8988T (cell line): ENCODE results near the gene ANKRD10.
"Not testable (repeated sequence)": the region's sequence is repeated elsewhere in the genome, so short reads cannot be mapped to it uniquely, and the experiment has no call there.

Experiments
- DNase-seq: peaks from one replicate; pipeline ENCODE4 v3.0.0; 2011

ANKRD10 gene

DNA sequence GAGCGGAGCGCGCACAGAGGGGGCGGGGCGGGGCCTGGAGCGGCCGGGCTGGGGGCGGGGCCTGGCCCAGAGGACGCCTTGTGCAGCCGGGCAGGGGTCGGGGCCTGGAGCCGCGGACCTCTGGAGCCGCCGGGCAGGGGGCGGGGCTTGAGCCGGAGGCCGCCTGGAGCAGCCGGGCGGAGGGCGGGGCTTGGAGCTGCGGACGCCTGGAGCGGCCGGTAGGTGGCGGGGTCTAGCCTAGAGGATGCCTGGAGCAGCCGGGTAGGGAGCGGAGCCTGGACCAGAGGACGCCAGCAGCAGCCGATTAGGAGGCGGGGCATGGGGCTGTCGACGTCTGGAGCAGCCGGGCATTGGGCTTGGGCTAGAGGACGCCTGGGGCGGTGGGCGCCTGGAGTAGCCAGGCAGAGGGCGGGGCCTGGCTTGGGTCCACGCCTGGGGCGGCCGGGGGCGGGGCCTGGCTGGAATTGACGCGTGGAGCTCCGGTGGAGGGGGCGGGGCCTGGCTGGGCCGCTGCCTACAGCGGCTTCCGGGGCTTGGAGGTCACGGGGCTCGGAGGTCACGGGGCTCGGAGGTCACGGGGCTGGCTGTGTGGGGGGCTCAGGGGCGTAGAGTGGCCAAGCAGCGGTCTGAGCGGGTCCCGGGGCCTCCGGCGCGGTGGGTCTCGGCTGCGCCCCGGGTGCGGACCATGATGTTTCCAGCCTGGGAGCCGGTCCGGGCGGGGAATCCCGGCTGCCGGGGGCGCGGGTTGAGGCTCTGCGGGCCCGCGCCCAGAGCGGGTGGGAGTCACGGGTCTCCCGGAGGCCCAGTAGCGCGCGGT lies at the start of gene ANKRD10:
ANKRD10 (minus strand) TSS at position 13 of the 817 bp plus-strand sequence. CDS start 135 bp downstream, outside the sequence.
- DNase-seq: peak; percentile 93

DNA sequence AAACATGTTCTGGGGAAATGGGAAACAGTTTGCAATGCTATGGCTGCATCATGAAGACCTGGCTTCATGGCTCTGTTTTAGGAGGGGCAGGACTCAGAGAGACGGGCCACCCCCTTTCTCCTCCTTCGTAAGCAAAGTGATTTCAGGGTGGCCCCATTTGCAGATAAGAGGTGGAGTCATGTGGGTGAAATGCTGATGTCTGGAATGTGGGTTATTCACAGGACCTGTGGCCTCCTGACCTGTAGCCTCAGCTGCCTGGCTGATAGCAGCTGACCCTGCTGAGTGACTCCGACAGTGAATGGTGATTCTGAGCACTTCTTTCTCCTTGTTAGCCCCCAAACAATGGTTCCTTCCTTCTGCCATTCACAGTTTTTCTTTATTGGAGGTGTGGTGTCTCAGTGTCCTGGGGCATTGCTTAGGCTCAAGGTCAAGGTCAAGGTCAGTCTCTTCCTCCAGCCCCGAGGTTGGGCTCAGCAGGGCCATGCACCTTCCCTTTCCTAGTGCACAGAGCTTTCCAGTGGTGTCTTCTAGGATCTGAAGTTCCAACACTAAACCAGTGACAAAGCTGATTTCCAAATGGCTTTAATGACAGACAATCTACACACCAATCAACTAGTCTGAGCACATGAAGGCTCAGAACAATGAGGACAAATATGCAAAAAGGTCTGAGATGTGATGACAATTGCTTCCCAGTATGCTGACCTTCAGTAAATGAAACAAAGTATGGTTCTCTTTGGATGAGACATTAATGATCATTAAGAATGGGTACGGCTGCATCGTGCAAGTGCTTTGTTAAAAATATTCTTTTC lies 49.6 kb upstream of the ANKRD10 start:
- no peak for DNase-seq

DNA sequence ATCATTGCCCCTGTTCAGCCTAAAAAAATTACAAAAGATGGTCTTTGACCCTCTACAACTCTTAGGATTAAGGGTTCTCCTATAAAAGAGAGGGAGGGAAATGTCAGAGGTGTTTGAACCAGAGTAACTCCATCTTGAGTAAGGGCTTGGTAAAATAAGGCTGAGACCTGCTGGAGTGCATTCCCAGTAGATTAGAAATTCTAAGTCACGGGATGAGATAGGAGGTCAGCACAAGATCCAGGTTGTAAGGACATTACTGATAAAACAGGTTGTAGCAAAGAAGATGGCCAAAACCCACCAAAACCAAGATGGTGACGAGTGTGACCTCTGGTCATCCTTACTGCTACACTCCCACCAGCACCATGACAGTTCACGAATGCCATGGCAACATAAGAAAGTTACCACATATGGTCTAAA lies 48.7 kb upstream of the ANKRD10 start:
- DNase-seq: no peak

DNA sequence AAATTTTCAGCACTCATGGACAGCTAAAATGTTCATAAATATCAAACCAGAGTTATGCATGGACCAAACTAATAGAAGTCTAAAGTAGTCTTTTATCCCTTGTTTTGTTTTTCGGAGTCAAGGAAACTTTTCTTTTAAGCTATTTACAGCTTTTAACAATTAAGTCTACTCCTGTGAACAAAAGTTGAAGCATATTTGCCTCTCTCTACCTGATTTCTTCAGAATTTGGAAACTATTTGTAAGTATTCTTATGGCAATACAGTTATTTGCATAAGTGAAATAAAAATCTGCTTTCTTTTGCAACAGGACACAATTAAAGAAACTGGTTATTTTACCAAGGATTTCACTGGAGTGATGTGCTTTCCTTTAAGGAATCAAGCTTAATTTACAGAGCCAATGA lies 47.1 kb upstream of the ANKRD10 start:
- DNase-seq: no peak

DNA sequence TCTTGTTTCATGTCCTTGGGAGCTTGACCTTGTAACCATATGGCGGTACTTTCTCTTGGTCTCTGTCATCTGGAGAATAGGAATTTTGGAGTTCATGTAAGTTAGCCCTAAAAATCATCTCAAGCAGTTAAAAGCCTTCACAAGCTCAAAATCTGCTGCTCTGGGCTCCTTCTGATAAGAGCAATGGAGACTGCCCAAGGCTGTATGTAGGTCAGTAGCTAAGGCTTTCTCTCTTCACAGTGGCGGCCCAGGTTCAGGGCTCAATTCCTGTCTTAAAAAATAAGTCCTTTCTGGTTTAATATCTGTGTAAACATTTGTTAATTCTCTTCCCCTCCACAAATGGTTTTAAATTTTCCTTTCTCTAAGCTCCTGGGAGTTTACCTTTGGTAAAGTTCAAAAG lies 45.3 kb upstream of the ANKRD10 start:
- no peak for DNase-seq

DNA sequence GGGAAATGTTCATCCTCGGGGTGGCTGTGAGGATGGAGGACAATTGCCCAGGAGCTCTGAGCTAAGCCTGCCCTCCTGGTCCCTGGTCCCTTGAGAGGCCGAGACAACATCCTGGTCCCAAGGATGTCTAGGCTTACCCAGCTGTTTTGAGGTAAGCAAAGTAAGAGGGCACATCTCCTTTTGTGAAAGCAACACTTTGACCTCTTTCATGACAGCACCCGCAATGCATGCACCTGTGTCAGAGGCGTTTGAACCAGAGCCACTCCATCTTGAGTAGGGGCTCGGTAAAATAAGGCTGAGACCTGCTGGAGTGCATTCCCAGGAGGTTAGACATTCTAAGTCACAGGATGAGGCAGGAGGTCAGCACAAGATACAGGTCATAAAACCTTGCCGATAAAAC lies 43.1 kb upstream of the ANKRD10 start:
- DNase-seq: no peak

DNA sequence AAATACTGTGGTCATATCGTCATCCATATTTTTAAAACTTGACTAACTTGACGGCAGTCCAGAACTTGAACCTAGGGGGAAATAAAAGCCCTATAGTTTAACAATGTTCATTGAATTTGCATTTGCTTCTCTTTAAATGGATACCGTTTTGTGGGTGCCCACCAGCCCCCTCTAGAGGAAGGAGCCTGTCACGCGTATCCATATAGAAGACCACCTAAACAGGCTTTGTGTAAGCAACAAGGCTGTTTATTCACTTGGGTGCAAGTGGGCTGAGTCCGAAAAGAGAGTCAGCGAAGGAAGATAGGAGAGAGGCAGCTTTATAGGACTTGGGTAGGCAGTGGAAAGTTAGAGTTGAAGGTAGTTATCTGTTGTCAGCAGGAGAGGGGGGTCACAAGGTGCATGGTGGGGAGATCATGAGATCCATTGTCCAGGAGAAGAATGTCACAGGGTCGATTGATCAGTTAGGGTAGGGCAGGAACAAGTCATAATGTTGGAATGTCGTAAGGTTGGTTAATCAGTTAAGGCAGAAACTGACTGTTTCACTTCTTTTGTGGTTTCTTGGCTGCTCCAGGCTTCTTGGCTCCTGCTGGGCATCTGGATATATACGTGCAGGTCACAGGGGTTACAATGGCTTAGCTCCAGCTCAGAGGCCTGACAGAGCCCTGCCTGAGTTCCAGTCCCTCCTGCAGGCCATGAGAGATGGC lies 42.5 kb upstream of the ANKRD10 start:
- DNase-seq: no peak

DNA sequence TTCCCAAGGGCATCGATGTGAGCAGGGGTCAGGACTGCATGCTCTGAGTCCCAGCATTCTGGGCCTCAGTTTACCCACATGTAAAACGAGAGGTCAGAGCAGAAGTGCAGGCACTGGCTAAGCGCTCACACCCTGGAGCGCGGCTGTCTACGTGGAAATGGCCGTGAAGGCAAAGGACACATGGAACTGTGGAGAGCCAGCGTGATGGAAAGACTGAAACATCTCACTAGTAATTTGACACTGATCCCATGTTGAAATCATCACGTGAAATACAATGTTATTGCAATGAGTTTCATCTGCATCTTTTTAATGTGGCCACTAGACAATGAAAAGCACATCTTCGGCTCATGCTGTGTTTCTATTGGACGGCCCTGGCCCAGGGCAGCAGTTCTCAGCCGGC lies 41.3 kb upstream of the ANKRD10 start:
- not testable (repeated sequence) for DNase-seq

DNA sequence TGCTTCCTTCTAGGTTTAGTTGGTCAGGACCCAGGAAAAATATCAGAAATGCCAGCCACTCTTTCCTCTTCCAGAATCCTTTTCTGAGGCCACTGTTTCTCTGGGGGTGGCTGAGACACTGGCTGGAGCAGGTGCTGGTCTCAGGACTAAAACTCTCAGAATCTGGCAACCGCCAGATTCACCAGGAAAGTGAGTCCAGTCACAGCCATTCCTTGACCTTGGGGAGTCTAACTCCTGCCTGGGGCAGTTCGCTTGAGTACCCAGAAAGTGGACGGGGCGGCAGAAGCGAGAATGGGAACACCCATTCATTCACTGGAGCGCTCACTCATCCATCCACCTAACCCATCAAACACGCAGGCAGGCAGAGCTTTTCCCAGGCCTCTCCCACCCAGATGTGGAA lies 40.7 kb upstream of the ANKRD10 start:
- DNase-seq: not testable (repeated sequence)

DNA sequence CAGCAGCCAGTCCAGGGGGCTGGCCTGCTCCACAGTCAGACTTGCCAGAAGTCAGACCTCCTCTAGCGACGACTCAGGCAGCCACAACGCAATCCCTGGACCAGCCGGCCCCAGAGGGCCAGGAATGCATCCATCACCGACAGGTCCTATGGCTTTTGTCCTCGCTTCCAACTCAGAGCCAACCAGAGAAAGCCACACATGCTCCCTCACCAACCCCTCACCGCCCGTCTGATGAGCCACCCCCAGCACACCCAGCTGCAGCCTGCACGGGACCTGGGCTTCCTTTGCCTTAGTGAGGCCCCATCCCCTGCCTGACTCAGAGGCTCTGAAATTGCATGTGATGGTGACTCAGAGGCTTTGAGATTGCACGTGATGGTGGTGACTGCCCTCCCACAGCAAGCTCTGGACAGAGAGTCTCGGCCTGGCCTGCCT lies 40.2 kb upstream of the ANKRD10 start:
- DNase-seq: peak; percentile 42

DNA sequence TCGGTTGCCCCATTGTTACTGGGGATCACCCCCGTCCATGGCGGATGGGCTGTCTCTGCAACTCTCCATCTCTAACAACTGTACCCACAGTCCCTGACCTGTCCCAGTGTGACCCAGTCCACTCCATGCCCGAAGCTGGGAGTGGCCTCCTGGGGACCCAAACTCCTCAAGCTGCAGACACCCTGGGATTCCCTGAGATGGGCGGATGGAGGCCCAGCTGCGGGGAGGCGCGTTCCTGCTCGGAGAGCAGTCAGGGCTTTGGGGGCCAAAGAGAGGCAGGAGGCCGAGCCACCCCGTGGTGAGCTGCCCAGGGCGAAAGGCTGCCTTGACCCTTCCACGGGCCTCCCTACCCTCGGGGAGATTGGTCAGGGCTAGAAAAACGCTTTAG lies 39.7 kb upstream of the ANKRD10 start:
- DNase-seq: not testable (repeated sequence)

DNA sequence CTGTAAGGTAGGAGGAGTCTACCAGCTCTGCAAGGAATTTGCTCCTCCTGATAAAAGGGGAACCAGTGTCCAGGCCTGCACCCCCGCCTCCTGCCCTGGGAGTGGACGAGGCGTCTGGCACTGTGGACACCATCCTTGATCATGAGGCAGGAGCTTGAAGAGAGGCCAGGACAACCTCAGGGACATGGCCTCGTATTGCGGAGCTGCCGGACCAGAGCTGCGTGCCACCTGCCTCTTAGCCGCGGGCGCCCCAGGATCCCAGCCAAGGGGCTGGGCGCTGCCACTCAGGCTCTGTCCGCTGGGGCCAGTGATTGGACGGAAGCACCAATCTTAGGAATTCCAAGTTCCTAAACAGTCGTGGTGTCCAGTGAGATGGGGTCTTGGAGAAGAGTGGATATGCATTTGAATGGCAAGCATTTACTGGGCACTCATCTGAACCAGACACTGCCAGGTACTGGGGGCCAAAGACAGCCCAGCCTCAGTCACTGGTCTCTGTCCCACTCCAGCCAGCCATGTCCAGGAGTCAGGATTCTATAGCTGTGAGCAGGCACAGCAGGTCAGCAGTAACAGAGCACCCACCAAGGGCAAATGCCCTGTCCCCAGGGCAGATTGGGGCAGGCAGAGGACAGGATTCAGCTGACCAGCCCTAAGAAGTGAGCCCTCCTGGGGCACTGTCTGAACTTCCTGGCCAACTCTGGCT lies 39.1 kb upstream of the ANKRD10 start:
- no peak for DNase-seq

DNA sequence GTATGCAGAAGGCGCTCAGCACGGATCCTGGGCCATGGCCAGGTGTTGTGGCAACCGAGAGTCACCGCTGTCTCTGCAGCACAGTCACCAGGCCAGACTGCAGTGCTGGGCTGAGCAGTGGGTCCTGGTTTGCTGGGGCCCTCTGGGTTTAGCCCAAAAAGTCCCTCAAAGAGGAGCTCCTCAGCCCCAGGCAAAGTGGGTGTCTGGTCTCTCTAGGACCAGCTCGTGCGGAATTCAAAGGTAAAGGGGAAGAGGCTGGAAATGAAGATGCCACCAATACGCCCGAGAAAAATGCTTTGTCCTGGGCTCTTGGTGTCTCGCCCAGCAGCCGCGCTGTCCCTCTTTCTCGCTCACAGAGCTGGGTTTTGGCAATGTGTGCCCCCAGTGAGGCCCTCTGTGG lies 38.5 kb upstream of the ANKRD10 start:
- DNase-seq: no peak

DNA sequence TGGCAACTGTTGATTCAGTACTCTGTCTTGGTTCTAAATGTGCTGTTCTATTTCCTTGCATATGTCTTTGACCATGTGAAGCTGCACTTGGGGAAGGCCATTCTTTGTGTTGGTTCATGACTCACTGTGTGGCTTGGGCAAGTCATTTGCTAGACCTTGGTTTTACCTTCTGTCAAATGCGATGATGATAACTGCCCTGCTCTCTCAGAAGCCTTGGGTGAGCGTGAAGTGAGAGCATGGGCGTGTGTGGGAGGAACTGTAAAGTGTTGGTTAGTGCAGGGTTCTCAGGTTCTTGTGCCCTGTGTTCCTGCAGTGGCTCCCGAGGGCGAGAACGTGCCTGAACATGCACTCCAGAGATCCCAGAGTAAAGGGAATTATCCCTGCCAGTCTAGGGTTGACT lies 37.3 kb upstream of the ANKRD10 start:
- DNase-seq: not testable (repeated sequence)

DNA sequence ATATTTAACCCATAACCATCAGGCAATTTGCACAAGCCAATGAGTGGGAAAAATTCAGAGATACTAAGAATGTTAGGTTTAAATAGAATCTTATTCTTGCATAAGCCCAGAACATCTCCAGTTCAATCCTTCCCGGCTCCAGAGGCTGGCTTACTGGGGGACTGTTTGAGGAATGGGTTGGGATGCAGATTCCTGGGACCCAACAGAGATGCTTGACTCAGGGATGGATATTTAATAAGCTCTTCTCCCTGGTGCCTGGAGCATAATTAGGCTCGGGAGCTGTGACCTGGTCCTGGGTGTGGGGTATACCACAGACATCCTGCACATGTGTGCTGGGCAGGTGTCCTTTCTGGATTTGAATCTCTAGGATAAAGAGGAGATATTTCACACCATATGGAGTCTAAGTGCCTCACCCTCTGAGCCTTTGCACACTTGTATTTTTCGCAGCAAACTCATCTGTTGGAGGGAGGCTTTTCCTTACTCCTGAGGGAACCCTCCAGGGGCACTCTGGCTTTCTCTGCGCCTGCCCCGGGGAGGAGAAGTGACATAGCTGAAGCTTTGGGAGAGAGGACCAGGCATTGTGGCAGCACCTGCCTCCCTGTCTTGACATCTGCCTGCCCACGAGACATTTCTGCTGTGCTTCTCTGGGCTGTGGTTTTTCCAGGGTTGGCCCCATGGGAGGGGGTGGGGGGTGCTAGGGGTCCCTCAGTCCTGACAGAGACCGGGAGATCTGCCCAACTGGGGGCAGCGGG lies 36.1 kb upstream of the ANKRD10 start:
- DNase-seq: no peak

DNA sequence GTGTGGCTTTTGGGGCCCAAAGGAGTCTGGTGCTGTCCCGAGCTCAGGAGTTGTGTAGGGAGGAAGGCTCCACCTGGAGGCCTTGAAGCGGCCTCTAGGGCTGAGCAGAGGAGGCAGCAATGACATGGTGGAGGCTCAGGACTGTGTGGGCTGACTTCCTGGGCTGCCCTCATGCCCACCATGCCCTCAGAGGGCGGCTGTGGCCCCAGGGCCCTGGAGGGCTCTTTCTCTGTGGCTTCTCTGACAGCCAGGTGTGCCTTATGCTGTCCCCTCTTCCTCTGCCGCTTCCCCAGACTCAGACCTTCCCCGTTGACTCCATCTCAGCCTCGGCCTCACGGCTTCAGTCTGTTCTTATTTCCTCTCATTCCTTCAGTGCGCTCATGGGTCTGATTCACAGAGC lies 35.5 kb upstream of the ANKRD10 start:
- DNase-seq: no peak

DNA sequence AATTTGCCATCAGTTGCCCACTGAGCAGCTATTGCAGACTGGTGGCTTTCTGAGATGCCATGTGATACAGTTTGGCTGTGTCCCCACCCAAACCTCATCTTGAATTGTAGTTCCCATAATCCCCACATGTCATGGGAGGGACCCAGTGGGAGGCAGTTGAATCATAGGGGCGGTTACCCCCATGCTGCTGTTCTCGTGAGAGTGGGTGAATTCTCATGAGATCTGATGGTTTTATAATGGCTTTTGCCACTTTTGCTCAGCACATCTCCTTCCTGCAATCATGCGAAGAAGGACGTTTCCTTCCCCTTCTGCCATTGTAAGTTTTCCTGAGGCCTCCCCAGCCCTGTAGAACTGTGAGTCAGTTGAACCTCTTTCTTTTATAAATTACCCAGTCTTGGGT lies 34.8 kb upstream of the ANKRD10 start:
- DNase-seq: no peak

DNA sequence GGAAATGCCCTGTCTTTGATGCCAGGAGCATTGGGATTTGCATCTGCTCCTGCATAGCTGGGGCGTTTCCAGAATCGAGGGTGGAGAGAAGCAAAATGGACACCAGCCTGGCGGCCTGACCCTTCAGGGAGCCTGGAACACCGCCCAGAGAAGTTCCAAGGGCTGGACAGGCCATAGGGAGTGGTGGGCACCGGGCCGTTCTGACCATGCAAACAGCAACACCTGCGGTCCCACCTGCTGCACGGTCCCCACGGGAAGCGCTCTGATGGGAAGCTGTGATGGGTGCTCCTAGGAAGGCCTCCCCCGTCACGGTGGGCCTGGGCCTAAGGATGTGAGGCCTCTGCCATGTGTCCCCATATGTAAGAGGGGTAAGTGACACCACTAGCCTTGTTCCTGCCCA lies 34.2 kb upstream of the ANKRD10 start:
- no peak for DNase-seq

DNA sequence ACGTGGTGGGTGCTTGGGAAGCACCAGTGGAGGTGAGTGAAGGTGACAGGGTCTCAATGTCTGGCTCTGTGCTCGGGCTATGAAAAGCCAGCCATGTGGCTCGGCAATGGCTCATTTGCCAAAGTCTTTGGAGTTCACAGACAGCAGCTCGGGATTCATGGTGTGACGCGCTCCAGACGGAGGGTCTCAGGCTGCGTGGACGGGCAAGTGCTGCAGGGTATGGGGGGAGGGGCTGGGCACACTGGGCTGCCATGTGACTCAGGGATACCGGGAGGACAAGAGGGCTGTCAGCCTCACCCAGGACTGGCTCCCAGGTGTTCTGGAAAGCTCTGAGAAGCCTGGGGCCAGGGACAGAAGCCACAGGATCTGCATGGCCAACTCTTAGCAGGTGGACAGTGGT lies 32.5 kb upstream of the ANKRD10 start:
- not testable (repeated sequence) for DNase-seq

DNA sequence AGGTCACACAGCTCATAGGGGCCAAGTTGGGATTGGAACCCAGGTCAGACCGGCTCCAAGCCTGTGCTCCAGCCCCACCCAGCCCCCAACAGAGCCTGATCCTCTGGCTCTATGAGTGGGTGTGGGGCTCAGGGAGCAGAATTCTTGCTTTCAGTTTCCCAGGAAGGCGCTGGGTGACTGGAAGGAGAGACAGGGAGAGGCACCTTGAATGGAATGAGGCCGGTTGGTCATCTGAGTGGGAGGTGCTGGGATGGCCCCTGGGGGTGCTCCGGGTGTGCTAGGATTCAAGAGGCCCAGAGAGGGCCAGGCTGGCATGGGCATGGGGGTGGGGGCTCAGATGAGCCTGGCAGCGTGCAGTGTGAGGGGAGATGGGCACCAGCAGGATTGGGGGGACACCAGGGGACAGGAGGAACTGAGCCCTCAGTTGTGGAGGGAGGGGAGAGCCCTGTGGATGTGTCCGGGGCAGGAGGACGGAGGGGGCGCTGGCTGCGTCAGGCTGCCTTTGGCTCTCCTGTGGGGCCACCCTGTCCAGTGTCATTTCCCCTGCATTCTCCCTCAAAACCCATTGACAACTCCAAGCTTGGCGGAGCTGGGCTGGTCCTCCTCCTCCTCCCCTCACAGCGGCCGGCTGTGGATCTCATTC lies 31.2 kb upstream of the ANKRD10 start:
- no peak for DNase-seq
